H1 (cell line): Measurements from ENCODE around the gene OXCT2. TPM values are rescaled to one million over a fixed set of nuclear protein-coding genes. Genes with fewer than 3 reads are reported as not detected.

Experiments
- CBX5 ChIP-seq: fragments of 300-800, 300-1000 bp; sonication (generic); IDR thresholded peaks from 2 replicates; pipeline ENCODE4 v1.7.1; 2016; ENCODE audit warnings: antibody characterized with exemption, low read length, low read depth
- CEBPB ChIP-seq: IDR thresholded peaks from 2 replicates; pipeline ENCODE4 v1.6.1; 2012; ENCODE audit warnings: low read depth, low read length
- EGR1 ChIP-seq: IDR thresholded peaks from 2 replicates; pipeline ENCODE4 v1.6.1; 2011; ENCODE audit warnings: low read depth, low read length, borderline replicate concordance
- EP300 ChIP-seq, 2 experiments: IDR thresholded peaks; 1 replicate in 1 of 2; 2 replicates in 1 of 2; pipeline ENCODE4 v1.6.1; 2011 to 2012; ENCODE audit warnings: low read depth in 2 of 2, low read length in 2 of 2, mild to moderate bottlenecking in 2 of 2, borderline replicate concordance in 1 of 2, inconsistent platforms in 1 of 2, moderate library complexity in 1 of 2
- EZH2 ChIP-seq: fragments of 200-600 bp; sonication (generic); IDR thresholded peaks from 2 replicates; pipeline ENCODE4 v1.7.1; 2012; ENCODE audit warnings: low read depth, mild to moderate bottlenecking, moderate library complexity, low read length, inconsistent platforms; ENCODE audit not compliant: severe bottlenecking
- GABPA ChIP-seq: IDR thresholded peaks from 2 replicates; pipeline ENCODE4 v1.6.1; 2011; ENCODE audit warnings: mild to moderate bottlenecking, low read length, moderate library complexity, borderline replicate concordance; ENCODE audit not compliant: insufficient read depth
- HDAC6 ChIP-seq: IDR thresholded peaks from one replicate; pipeline ENCODE4 v1.7.1; 2012; ENCODE audit warnings: low read depth, mild to moderate bottlenecking, inconsistent platforms, low read length, moderate library complexity
- JUN ChIP-seq: IDR thresholded peaks from 2 replicates; pipeline ENCODE4 v1.6.1; 2011; ENCODE audit warnings: low read depth, mild to moderate bottlenecking, improper control_type of control experiment, low read length
- KDM4A ChIP-seq: IDR thresholded peaks from one replicate; pipeline ENCODE4 v1.7.1; 2012; ENCODE audit warnings: low read depth, mild to moderate bottlenecking, moderate library complexity, low read length, inconsistent platforms; ENCODE audit not compliant: severe bottlenecking
- KDM5A ChIP-seq: fragments of 200-600 bp; IDR thresholded peaks from 2 replicates; pipeline ENCODE4 v1.7.1; 2012; ENCODE audit warnings: mild to moderate bottlenecking, low read length, inconsistent platforms, mixed read lengths
- NRF1 ChIP-seq: IDR thresholded peaks from 2 replicates; pipeline ENCODE4 v1.6.1; 2011; ENCODE audit warnings: mild to moderate bottlenecking, low read depth, low read length, improper control_type of control experiment
- POLR2A ChIP-seq, 2 experiments: IDR thresholded peaks; 1 replicate in 1 of 2; 2 replicates in 1 of 2; pipeline ENCODE4 v1.6.1; 2011; ENCODE audit warnings: low read depth in 2 of 2, low read length in 2 of 2, mild to moderate bottlenecking in 2 of 2; ENCODE audit errors: control extremely low read depth in 1 of 2
- POU5F1 ChIP-seq: IDR thresholded peaks from 2 replicates; pipeline ENCODE4 v1.6.1; 2011; ENCODE audit warnings: low read depth, mild to moderate bottlenecking, low read length, moderate library complexity
- RAD21 ChIP-seq, 2 experiments: IDR thresholded peaks in 1 of 2; conservative IDR thresholded peaks in 1 of 2; 2 replicates each; pipeline ENCODE4 v1.6.1; 2011; ENCODE audit warnings: low read depth in 2 of 2, low read length in 2 of 2, improper control_type of control experiment in 1 of 2, inconsistent platforms in 1 of 2, mild to moderate bottlenecking in 1 of 2, moderate library complexity in 1 of 2
- SIX5 ChIP-seq: IDR thresholded peaks from 2 replicates; pipeline ENCODE4 v1.6.1; 2011; ENCODE audit warnings: mild to moderate bottlenecking, low read depth, low read length
- SRF ChIP-seq: IDR thresholded peaks from 2 replicates; pipeline ENCODE4 v1.6.1; 2011; ENCODE audit warnings: mild to moderate bottlenecking, low read depth, low read length, moderate library complexity
- TAF7 ChIP-seq: optimal IDR thresholded peaks from 2 replicates; pipeline ENCODE3; 2011; ENCODE audit warnings: low read depth, mild to moderate bottlenecking, inconsistent platforms, low read length, moderate library complexity, borderline replicate concordance
- polyA plus RNA-seq, 7 experiments: library from polyadenylated mRNA; depleted of rRNA in 3 of 7; stranded (reverse) in 5 of 7; unstranded in 2 of 7; fragments of >200 nt in 5 of 7; fragments of 200-250 nt in 2 of 7; gene quantifications; 1 replicate in 5 of 7; 2 replicates in 1 of 7; 4 replicates in 1 of 7; pipeline versions ENCODE4 v1.2.1 to v1.2.3, GENCODE V29; 2011 to 2013; ENCODE audit warnings: missing spikeins in 2 of 7, mixed read lengths in 2 of 7
- total RNA-seq: library from RNA; stranded (reverse); fragmentation: NEBNext Ultra II Directional; extraction: Animal tissue kit (Norgen Biotek cat#: 25700); gene quantifications from 2 replicates; pipeline ENCODE4 v1.2.1, GENCODE V29; 2021
- TF ChIP-seq, protein P1 (sequence below): IDR thresholded peaks from 2 replicates; pipeline ENCODE4 v1.6.1; 2012; ENCODE audit warnings: inconsistent platforms
- TF ChIP-seq, protein P2 (sequence below): IDR thresholded peaks from 2 replicates; pipeline ENCODE4 v1.6.1; 2011; ENCODE audit warnings: low read depth, mild to moderate bottlenecking, low read length; ENCODE audit not compliant: insufficient read depth

The OXCT2 gene
- total and polyA plus RNA-seq, 2 of the 8 experiments (the other 6 are each of a cell fraction or from before 2014, with no cell fraction given), result 2.6 to 2.9 TPM

DNA sequence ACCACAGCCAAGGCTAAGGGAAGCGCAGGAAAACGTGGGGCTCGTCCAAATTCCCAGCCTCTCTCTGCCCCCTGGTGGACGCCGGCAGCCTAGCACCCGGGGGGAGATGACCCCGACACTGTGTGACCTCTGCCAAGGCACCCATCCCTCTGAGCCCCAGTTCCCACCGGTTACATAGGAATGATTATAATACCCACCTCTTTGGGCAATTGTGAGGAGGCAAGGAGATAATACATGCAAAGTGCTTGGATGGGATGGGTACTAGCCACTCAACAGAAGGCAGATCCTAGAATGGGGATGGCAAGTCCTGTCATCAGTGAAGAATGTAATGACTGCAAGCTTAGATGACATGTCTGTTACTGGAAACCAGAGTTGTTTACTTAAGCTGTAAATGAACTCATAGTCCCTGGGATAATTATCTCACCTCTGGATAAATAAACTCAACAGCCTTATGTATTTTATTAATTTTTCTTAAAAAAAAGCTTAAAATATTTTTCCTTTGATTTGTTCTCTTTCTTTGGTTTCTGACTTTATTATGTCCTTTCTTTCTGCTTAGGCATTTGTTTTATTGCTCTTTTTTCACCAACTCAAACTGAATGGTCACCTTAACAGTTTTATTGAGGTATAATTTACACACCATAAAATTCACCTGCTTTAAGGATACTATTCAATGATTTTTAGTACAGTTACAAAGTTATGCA, 28.8 kb upstream of the OXCT2 start (continued):
- TF ChIP-seq EZH2, result no peak
- TF ChIP-seq RAD21 (IDR thresholded peaks at IDR 0.05 in 1 of 2, conservative IDR thresholded peaks at IDR 0.05 in 1 of 2; ENCODE audit: low read depth in 2 of 2, low read length in 2 of 2), result peak; percentile 65 to 69
- TF ChIP-seq EGR1, result no peak
- TF ChIP-seq TAF7, result no peak
- no peak for TF ChIP-seq SRF
- no peak for TF ChIP-seq POU5F1
- TF ChIP-seq KDM4A, result no peak
- no peak for TF ChIP-seq HDAC6
- no peak for TF ChIP-seq SIX5
- TF ChIP-seq NRF1, result no peak
- TF ChIP-seq, protein P1, sequence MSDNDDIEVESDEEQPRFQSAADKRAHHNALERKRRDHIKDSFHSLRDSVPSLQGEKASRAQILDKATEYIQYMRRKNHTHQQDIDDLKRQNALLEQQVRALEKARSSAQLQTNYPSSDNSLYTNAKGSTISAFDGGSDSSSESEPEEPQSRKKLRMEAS, result peak; percentile 54; the same call in 1 of the 2 replicates
- TF ChIP-seq GABPA, result no peak
- TF ChIP-seq JUN, result no peak
- no peak for TF ChIP-seq EP300 (IDR thresholded peaks at IDR 0.05; ENCODE audit: borderline replicate concordance in 1 of 2, low read depth in 2 of 2, low read length in 2 of 2)
- TF ChIP-seq POLR2A (IDR thresholded peaks at IDR 0.05; ENCODE audit: control extremely low read depth in 1 of 2, low read depth in 2 of 2, low read length in 2 of 2), result no peak
- no peak for TF ChIP-seq CEBPB
- TF ChIP-seq, protein P2, sequence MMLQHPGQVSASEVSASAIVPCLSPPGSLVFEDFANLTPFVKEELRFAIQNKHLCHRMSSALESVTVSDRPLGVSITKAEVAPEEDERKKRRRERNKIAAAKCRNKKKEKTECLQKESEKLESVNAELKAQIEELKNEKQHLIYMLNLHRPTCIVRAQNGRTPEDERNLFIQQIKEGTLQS, result no peak
- TF ChIP-seq KDM5A, result no peak
- no peak for TF ChIP-seq CBX5
